Mucosa of rectum (tissue), 2 donors: ENCODE data around the gene ASH1L.
"Not testable (repeated sequence)": the region's sequence is repeated elsewhere in the genome, so short reads cannot be mapped to it uniquely, and the experiment has no call there.

ENCODE experiments used
- H3K27ac ChIP-seq, 2 donors: one replicate each; pipeline ENCODE4 v1.7.0; 2013; ENCODE audit warnings: inconsistent platforms in 2 of 2, low read depth in 2 of 2, low read length in 2 of 2
- H3K27me3 ChIP-seq, 2 donors: one replicate each; pipeline ENCODE4 v1.7.0; 2013; ENCODE audit warnings: low read length in 2 of 2; ENCODE audit not compliant: control insufficient read depth in 2 of 2, insufficient read depth in 2 of 2
- H3K36me3 ChIP-seq, 2 donors: one replicate each; pipeline ENCODE4 v1.7.0; 2013; ENCODE audit warnings: low read length in 2 of 2; ENCODE audit not compliant: control insufficient read depth in 2 of 2, insufficient read depth in 2 of 2
- H3K4me1 ChIP-seq, 2 donors: one replicate each; pipeline ENCODE4 v1.7.0; 2013; ENCODE audit warnings: low read length in 2 of 2, mild to moderate bottlenecking in 1 of 2; ENCODE audit not compliant: control insufficient read depth in 2 of 2, insufficient read depth in 2 of 2
- H3K4me3 ChIP-seq, 2 donors: one replicate each; pipeline ENCODE4 v1.7.0; 2013; ENCODE audit warnings: low read length in 2 of 2
- H3K9ac ChIP-seq, 2 donors: one replicate each; pipeline ENCODE4 v1.7.0; 2013; ENCODE audit warnings: low read length in 2 of 2, low read depth in 1 of 2, mild to moderate bottlenecking in 1 of 2
- H3K9me3 ChIP-seq, 2 donors: one replicate each; pipeline ENCODE4 v1.7.0; 2013; ENCODE audit warnings: low read length in 2 of 2; ENCODE audit not compliant: control insufficient read depth in 2 of 2
- donor health status: healthy.
- donor health status: Normal muscosa, but diverticular disease.

ASH1L gene

DNA sequence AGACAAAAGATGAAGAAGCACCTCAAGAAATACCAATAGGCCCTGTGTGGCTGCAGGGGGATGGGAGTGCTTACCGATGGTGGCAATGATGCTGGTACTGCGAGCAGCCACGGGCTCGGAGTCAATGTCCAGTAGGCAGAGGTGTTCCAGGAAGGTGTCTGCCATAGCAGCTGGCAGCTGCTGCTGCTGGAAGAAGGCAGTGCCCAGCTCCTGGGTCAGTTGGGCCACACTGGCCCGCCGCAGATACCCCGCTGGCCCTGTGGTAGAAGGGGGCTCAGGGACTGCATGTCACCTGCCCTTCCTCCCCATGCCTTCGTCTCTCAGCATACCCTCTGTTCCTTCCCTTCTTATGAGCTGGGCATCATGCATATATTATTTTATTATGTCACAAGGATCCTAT lies 262.6 kb downstream of the ASH1L start:
- no peaks in the 10 kb centered on the region for H3K36me3 ChIP-seq
- H3K4me3 ChIP-seq, result no peak overlapping the region
- H3K9me3 ChIP-seq, result no peaks in the 10 kb centered on the region
- peaks cover 10 to 11% of the 10 kb centered on the region in 2 donors for H3K27me3 ChIP-seq
- H3K4me1 ChIP-seq, result peaks cover 9 to 13% of the 10 kb centered on the region in 2 donors
- peak overlapping the region in 1 of 2 donors; percentile 16 for H3K27ac ChIP-seq
- no peak overlapping the region for H3K9ac ChIP-seq

DNA sequence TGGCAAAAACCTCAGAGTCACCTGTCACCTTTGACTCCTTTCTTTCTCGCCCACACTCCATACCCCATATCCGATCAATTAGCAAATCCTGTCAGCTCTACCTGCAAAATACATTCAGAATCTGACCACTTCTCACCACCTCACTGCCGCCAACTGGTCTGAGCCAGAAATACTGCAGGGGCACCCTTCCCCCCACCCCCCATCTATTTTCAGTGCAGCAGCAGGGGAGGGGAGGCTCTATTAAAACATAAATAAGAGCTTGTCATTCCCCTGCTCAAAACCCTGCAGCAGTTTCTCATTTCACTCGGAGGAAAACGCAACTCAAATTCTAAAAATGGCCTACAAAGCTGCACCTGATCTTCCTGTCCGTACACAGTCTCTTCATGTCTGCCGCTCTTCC lies 265.2 kb downstream of the ASH1L start:
- no peak overlapping the region for H3K4me3 ChIP-seq
- H3K9ac ChIP-seq, result no peak overlapping the region
- peaks cover 9 to 11% of the 10 kb centered on the region in 2 donors for H3K4me1 ChIP-seq
- H3K9me3 ChIP-seq, result no peaks in the 10 kb centered on the region
- no peaks in the 10 kb centered on the region for H3K36me3 ChIP-seq
- H3K27me3 ChIP-seq, result peaks cover 13 to 23% of the 10 kb centered on the region in 2 donors
- H3K27ac ChIP-seq, result no peak overlapping the region

DNA sequence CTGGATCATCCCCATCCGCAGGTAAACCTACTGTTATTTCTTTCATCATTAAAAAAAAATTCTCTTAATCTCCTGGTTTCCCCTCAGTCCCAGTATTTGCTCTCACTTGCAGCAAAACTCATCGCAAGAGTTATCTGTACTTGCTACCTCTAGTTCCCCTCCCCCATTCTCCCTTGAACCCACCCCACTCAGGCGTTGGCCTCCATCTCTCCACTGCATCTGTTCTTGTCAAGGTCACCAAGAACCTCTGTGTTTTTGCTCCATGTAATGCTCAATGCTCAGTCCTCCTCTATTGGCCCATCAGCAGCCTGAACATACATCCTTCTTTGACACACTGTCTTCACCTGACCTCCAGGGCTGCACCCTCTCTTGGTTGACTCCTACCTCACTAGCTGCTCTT lies 265.9 kb downstream of the ASH1L start:
- H3K27ac ChIP-seq, result no peak overlapping the region
- no peaks in the 10 kb centered on the region for H3K36me3 ChIP-seq
- peaks cover 13 to 23% of the 10 kb centered on the region in 2 donors for H3K27me3 ChIP-seq
- H3K9ac ChIP-seq, result no peak overlapping the region
- H3K4me3 ChIP-seq, result no peak overlapping the region
- H3K4me1 ChIP-seq, result peaks cover 9 to 11% of the 10 kb centered on the region in 2 donors
- H3K9me3 ChIP-seq, result no peaks in the 10 kb centered on the region

DNA sequence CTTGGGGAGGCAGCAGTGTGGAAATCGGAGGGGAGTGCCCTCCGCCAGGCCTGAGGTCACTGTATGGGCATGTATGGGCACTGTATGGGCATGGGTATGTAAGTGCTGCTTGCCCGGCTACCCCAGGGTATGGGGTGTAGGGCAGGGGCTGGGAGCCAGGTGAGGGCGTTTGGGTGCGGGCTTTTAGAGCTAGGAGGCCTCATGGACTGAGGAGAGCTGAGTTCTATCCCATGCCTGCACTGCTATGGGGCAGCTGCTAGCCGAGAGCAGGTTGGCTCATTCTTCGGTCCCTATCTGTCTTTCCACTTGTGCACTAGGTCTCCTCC lies 266.7 kb downstream of the ASH1L start:
- H3K9ac ChIP-seq, result no peak overlapping the region
- no peaks in the 10 kb centered on the region for H3K36me3 ChIP-seq
- H3K27ac ChIP-seq, result no peak overlapping the region
- H3K4me3 ChIP-seq, result no peak overlapping the region
- H3K4me1 ChIP-seq, result peaks cover 4 to 8% of the 10 kb centered on the region in 2 donors
- H3K27me3 ChIP-seq, result peaks cover 13 to 23% of the 10 kb centered on the region in 2 donors
- H3K9me3 ChIP-seq, result no peaks in the 10 kb centered on the region

DNA sequence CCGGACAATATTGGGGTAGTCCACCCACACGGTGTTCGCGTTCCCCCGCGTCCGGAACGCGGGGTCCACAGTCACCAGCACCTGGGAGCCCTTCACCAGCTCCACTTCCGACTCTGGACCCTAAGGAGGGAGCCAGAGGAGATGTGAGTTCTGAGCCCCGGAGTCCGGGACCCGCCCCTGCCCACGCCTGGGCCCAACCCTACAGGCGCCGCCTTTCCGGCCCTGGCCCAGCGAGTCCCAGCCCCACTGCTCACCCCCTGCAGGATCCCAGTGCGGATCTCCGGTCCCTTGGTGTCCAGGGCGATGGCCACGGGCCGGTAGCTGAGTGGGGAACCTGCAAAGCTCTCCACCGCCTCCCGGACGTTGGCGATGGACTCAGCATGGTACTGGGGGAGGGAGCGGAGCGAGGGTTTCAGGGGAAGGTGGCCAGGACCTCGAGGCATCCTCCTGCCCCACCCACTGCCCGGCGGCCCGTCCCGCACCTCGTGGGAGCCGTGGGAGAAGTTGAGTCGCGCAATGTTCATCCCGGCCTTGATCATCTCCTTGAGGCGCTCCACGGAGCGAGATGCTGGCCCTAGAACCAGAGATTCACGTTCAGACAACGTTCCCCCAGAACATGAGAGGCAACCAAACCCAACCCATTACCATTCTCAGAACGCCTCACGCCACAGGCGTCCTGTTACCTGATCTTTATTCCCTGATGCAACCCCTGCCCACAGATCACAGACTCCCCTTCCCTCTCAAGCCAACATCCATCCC lies 267.2 kb downstream of the ASH1L start:
- peaks cover 0 to 4% of the 10 kb centered on the region in 2 donors for H3K4me1 ChIP-seq
- H3K4me3 ChIP-seq, result no peak overlapping the region
- no peak overlapping the region for H3K9ac ChIP-seq
- H3K27me3 ChIP-seq, result peaks cover 13 to 23% of the 10 kb centered on the region in 2 donors
- no peaks in the 10 kb centered on the region for H3K9me3 ChIP-seq
- peaks cover 0 to 2% of the 10 kb centered on the region in 2 donors for H3K36me3 ChIP-seq
- H3K27ac ChIP-seq, result no peak overlapping the region

DNA sequence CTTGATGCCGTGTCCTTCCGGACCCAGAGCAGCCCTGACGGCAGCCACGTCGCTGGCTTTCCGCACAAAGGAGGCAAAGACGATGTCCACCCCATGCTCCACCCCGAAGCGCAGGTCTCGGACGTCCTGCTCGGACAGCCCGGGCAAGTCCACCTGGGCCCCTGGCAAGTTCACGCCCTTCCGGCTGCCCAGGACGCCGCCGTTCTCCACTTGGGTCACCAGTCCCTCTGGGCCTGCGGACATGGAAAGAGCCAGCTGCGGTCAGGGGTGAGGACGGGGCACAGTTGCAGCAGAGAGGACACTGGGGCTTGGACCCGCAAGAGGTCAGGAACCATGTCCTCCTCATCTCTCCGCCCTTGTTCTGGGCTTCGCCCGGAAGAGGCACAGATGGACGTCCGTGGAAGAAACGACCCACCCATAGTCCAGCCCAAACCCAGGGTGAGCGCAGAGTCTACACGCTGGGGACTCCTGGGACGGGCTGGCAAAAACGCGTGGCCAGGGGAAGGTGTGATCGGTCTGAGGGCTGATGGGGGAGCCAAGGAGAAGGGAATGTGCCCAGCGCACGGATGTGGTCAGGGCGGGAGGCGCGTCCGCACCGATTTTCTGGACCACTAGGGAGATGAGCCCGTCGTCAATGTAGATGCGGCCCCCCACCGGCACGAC lies 268.0 kb downstream of the ASH1L start:
- Histone ChIP-seq H3K4me3 (no peak overlapping the region), H3K36me3 (peaks cover 0 to 4% of the 10 kb centered on the region in 2 donors)

DNA sequence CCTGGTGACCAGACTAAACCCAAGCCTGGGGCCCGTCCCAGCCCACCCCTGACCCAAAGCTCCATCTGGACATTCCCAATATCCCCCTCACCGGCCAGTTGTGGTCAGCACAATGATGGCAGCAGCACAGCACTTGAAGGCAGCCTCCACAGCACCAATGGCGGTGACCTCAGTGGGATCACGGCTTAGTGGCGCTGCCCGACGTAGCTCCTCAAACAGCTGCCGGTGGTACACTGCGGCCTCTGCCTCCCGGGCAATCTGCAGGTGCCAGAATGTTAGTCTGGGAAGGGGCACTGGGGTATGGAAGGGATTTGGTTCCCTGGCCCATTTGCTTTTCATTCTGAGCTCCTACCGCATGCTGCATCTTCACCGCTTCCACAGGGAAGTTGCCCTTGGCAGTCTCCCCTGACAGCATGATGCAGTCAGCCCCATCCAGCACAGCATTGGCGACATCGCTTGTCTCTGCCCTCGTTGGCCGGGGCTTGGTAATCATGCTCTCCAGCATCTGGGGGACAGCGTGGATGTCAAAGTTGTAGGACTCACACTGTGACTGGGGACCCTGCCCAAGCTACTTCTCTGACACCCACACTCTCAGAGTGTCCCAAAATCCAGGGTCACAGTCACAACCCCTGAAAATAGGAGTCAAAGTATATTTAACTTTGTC lies 269.4 kb downstream of the ASH1L start:
- H3K27ac ChIP-seq, result no peak overlapping the region
- no peaks in the 10 kb centered on the region for H3K9me3 ChIP-seq
- peaks cover 13 to 23% of the 10 kb centered on the region in 2 donors for H3K27me3 ChIP-seq
- no peaks in the 10 kb centered on the region for H3K4me1 ChIP-seq
- H3K4me3 ChIP-seq, result no peak overlapping the region
- H3K36me3 ChIP-seq, result peaks cover 4 to 5% of the 10 kb centered on the region in 2 donors
- no peak overlapping the region for H3K9ac ChIP-seq

More for the DNA sequence above, 268.0 kb downstream of the ASH1L start:
- Histone ChIP-seq H3K27me3 (peaks cover 13 to 23% of the 10 kb centered on the region in 2 donors), H3K9me3 (no peaks in the 10 kb centered on the region), H3K9ac (no peak overlapping the region), H3K4me1 (no peaks in the 10 kb centered on the region), H3K27ac (no peak overlapping the region)

DNA sequence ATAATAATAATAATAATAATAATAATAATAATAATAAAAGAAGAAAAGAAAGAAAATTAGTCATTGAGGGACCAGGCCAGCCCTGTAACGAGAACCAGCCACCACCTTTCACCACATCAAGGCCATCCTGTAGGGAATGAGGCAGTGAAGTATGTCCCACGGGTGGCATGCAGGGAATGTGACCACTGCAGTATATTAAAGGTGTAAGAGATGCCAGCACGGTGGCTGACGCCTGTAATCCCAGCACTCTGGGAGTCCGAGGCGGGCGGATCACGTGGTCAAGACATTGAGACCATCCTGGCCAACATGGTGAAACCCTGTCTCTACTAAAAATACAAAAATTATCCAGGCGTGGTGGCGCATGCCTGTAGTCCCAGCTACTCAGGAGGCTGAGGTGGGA lies 271.6 kb downstream of the ASH1L start:
- peaks cover 10 to 22% of the 10 kb centered on the region in 2 donors for H3K27me3 ChIP-seq
- H3K4me3 ChIP-seq, H3K4me1 ChIP-seq, H3K9me3 ChIP-seq, H3K27ac ChIP-seq, H3K36me3 ChIP-seq, H3K9ac ChIP-seq: not testable (repeated sequence)

DNA sequence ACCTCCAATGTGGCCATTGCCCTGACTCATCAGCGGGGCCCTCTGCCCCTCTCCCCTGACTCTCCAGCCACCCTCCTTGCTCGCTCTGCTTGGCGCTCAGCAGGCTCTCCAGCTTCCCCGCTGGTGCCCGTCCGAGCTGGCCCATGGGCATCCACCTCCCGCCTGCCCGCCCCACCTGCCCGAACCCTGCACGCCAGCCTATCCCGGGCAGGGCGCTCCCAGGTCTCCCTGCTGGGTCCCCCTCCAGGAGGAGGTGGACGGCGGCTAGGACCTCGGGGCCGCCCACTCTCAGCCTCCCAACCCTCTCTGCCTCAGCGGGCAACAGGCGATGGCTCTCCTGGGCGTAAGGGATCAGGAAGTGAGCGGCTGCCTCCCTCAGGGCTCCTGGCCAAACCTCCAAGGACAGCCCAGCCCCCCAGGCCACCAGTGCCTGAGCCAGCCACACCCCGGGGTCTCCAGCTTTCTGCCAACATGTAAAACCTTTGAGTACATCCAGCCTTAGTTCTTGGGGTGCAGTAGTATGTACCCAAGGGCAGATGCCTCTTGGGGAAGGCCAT lies 274.5 kb downstream of the ASH1L start:
- no peak overlapping the region for H3K27ac ChIP-seq
- peaks cover 0 to 3% of the 10 kb centered on the region in 2 donors for H3K27me3 ChIP-seq
- no peak overlapping the region for H3K4me3 ChIP-seq
- H3K36me3 ChIP-seq, result peaks cover 5 to 10% of the 10 kb centered on the region in 2 donors
- H3K4me1 ChIP-seq, result no peaks in the 10 kb centered on the region
- H3K9ac ChIP-seq, result no peak overlapping the region
- no peaks in the 10 kb centered on the region for H3K9me3 ChIP-seq

DNA sequence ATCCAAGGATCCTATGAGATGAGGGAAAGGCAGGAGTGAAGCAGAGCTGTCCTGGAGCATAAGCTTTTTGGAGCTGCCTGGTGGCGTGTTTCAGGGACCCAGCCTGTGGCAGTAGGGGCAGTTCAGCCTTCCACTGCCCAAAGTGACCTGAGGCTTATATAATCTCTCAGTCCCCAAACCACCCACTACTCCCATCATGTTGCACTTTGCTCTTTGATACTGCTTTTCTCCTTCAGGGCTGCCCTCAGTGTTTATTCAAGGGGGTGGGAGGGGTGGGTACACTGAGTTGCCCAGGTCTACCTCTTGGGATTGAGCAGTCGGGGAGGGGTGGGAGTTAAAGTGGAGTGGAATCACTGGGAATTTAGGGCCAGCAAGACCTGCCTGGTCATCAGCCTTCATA lies 276.1 kb downstream of the ASH1L start:
- Histone ChIP-seq H3K27ac (no peak overlapping the region), H3K36me3 (peaks cover 5 to 10% of the 10 kb centered on the region in 2 donors), H3K4me3 (no peak overlapping the region), H3K27me3 (no peaks in the 10 kb centered on the region), H3K9me3 (no peaks in the 10 kb centered on the region), H3K9ac (no peak overlapping the region), H3K4me1 (no peaks in the 10 kb centered on the region)
